ENCODE measurements around the gene ORC3.
"Not testable (repeated sequence)": the region's sequence is repeated elsewhere in the genome, so short reads cannot be mapped to it uniquely, and the experiment has no call there.

ORC3 gene

GRCh38 chr6:87661016-87661415 lies 71.1 kb downstream of the ORC3 start:
- DNase-seq (ENCODE audit: low spot score) = no peak

- DNase-seq (ENCODE audit: low spot score) = no peak
These were observed 71.6 kb downstream of the ORC3 start for GRCh38 chr6:87661503-87661902.

- no peak for DNase-seq (ENCODE audit: low spot score)
These were observed 73.5 kb downstream of the ORC3 start for GRCh38 chr6:87663434-87663833.

GRCh38 chr6:87664921-87665485 lies 75.1 kb downstream of the ORC3 start:
- DNase-seq (ENCODE audit: low spot score) = no peak

GRCh38 chr6:87667032-87667431 lies 77.1 kb downstream of the ORC3 start:
- no peak for DNase-seq (ENCODE audit: low spot score)

- no peak for DNase-seq (ENCODE audit: low spot score)
These were observed 78.1 kb downstream of the ORC3 start for GRCh38 chr6:87668013-87668412.

GRCh38 chr6:87669051-87669450 lies 79.1 kb downstream of the ORC3 start:
- no peak for DNase-seq (ENCODE audit: low spot score)

- no peak for DNase-seq (ENCODE audit: low spot score)
These were observed 80.8 kb downstream of the ORC3 start for GRCh38 chr6:87670707-87671106.

- no peak for DNase-seq (ENCODE audit: low spot score)
These were observed 81.7 kb downstream of the ORC3 start for GRCh38 chr6:87671555-87672029.

GRCh38 chr6:87672641-87673040 lies 82.7 kb downstream of the ORC3 start:
- DNase-seq (ENCODE audit: low spot score) = no peak

- no peak for DNase-seq (ENCODE audit: low spot score)
These were observed 83.3 kb downstream of the ORC3 start for GRCh38 chr6:87673237-87673636.

- no peak for DNase-seq (ENCODE audit: low spot score)
These were observed 84.4 kb downstream of the ORC3 start for GRCh38 chr6:87674290-87674689.

- no peak for DNase-seq (ENCODE audit: low spot score)
These were observed 85.2 kb downstream of the ORC3 start for GRCh38 chr6:87675004-87675681.

- DNase-seq (ENCODE audit: low spot score) = no peak
These were observed 92.4 kb downstream of the ORC3 start for GRCh38 chr6:87682310-87682709.

- DNase-seq (ENCODE audit: low spot score) = no peak
These were observed 94.0 kb downstream of the ORC3 start for GRCh38 chr6:87683890-87684289.

GRCh38 chr6:87684895-87685654 lies 95.1 kb downstream of the ORC3 start:
- no peak for DNase-seq (ENCODE audit: low spot score)

- DNase-seq (ENCODE audit: low spot score) = not testable (repeated sequence)
These were observed 96.8 kb downstream of the ORC3 start for GRCh38 chr6:87686636-87687205.

- no peak for DNase-seq (ENCODE audit: low spot score)
These were observed 97.4 kb downstream of the ORC3 start for GRCh38 chr6:87687296-87687695.

- not testable (repeated sequence) for DNase-seq (ENCODE audit: low spot score)
These were observed 98.0 kb downstream of the ORC3 start for GRCh38 chr6:87687893-87688292.

GRCh38 chr6:87690441-87690840 lies 100.5 kb downstream of the ORC3 start:
- no peak for DNase-seq (ENCODE audit: low spot score)

GRCh38 chr6:87692086-87692485 lies 102.2 kb downstream of the ORC3 start:
- DNase-seq (ENCODE audit: low spot score) = no peak

GRCh38 chr6:87696817-87697216 lies 106.9 kb downstream of the ORC3 start:
- DNase-seq (ENCODE audit: low spot score) = not testable (repeated sequence)

Measured in left forelimb (tissue), 1 donor.